AG10803 (cell line): Measurements from ENCODE around the gene STIP1.
"Not testable (repeated sequence)": the region's sequence is repeated elsewhere in the genome, so short reads cannot be mapped to it uniquely, and the experiment has no call there.

ENCODE experiments used
- DNase-seq: peaks from one replicate; pipeline ENCODE4 v3.0.0; 2010; ENCODE audit warnings: low read depth
- H3K4me3 ChIP-seq: 2 replicates; pipeline ENCODE4 v1.5.1; 2011; ENCODE audit warnings: mild to moderate bottlenecking, low read length, control low read depth
- TF ChIP-seq, protein P1 (sequence below): conservative IDR thresholded peaks from 2 replicates; pipeline ENCODE4 v1.5.1; 2011; ENCODE audit warnings: mild to moderate bottlenecking, low read length, control low read depth, inconsistent platforms

The STIP1 gene

DNA sequence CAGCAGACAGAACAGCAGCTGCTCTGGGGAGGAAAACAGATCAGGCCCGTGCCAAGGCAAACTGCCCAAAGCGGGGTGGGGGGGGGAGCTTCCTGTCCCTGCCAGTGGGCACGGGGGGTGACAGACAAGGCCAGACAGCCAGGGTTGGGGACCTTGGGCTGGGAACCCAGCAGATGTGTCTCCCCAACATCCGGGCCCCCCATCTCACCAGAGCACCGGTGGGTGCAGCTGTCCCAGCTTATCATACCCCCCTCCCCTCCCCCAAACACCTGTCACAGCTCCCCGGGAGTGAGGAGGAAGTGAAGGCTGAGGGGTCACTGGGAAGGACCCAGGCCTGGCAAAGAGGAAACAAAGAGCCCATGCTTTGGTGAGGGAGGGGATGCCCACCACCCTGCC, 59.4 kb downstream of the STIP1 start:
- no peak for DNase-seq
- H3K4me3 ChIP-seq: peak overlapping the region; percentile 96
- TF ChIP-seq, protein P1, sequence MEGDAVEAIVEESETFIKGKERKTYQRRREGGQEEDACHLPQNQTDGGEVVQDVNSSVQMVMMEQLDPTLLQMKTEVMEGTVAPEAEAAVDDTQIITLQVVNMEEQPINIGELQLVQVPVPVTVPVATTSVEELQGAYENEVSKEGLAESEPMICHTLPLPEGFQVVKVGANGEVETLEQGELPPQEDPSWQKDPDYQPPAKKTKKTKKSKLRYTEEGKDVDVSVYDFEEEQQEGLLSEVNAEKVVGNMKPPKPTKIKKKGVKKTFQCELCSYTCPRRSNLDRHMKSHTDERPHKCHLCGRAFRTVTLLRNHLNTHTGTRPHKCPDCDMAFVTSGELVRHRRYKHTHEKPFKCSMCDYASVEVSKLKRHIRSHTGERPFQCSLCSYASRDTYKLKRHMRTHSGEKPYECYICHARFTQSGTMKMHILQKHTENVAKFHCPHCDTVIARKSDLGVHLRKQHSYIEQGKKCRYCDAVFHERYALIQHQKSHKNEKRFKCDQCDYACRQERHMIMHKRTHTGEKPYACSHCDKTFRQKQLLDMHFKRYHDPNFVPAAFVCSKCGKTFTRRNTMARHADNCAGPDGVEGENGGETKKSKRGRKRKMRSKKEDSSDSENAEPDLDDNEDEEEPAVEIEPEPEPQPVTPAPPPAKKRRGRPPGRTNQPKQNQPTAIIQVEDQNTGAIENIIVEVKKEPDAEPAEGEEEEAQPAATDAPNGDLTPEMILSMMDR: no peak

DNA sequence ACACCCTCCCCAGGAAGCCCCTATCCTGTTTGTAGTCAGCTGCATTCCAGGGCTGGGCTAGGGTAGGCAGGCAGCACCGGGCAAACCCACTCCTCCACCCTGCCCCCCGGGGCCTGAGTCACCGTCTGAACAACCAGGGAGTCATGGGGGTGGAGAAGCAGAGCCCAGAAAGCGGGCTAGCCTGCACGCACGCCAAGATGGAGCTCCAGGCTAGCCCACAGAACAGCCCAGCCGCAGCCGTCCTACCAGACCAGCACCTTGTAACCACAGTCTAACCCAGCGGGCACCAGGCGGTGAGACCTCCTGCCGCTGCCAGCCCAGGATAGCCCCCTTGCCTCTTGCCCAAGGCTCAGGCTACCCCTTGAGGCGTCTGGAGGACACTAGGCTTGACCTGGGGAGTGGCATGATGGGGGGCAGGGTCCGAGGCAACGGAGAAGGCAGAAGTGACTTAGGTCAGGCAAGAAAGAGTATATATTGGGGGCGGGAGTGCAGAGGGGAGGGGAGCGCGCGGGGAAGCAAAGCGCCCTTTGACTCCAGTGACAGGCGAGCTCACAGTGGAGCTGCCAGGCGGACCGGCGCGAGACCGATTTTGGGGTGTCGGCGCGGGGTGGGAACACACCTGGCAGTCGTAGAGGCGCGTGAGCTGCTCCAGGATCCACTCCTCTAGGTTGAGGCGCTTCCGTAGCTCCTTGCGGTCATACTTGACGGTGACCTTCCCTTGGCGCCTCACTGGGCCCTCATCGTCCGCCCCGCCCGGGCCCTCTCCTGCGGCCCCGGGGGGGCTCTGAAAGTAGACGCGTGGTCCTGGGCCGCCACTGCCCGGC, 60.0 kb downstream of the STIP1 start:
- TF ChIP-seq, protein P1: no peak
- peak overlapping the region; percentile 96 for H3K4me3 ChIP-seq
- DNase-seq: peak; percentile 88

DNA sequence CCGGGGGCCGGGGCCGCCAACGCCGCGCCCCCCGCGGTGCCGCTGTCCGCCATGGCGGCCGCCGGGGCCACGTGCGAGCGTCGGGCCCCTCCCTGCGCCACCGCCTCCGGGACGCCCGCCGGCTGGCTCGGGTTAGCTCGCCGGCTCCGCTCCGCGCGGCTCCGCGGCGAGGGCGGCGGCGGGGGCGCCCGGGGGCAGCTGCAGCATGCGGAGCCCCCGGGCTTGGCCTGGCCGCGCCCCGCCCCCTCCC, 60.6 kb downstream of the STIP1 start:
- DNase-seq: not testable (repeated sequence)
- H3K4me3 ChIP-seq: peak overlapping the region; percentile 96

DNA sequence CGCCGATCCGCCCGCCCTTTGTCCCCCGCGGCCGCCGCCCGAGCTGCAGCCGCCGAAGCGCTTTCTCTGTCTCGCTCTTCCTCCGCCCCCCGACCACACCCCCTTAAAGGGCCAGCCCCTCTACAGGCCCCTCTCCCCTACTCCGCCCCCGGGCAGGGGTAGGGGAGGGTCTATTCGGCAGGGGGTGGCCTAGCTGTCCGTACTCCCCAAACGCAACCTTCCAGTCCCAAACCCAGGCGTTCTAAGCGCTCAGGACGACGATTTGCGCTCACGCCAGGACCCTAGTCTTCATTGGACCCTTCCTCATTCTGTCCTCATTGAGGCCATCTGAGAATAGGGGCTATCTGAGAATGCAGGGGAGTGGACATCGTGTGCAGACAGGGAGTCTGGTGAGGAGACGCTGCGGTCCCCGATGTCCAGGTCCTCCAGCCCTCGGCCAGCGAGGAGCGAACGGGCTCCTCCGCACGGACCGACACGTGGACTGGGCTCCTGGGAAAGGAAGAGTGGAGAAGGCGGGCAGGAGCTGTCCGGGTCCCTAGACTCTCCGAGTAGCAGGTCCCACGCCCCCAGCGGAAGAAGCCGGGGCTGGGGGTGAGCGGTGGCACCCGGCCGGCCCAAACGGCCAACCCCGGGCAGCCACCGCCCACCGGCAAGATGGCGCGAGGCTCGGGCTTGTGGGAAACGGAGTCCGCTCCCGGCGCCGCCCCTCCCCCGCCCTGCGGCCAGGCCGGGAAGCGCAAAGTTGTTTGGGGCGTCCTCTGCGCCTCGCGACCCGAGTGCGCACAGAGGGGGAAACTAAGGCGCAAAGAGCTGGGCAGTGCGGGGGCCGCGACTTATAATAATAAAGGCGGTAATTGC, 61.1 kb downstream of the STIP1 start, which contains the start of gene PPP1R14B:
Gene PPP1R14B (minus strand): TSS at position 73 of the 858 bp plus-strand sequence. CDS start 270 bp downstream, outside the sequence.
- TF ChIP-seq, protein P1: no peak
- DNase-seq: peak; percentile 80
- H3K4me3 ChIP-seq: peak within 1 kb of the TSS; percentile 96

DNA sequence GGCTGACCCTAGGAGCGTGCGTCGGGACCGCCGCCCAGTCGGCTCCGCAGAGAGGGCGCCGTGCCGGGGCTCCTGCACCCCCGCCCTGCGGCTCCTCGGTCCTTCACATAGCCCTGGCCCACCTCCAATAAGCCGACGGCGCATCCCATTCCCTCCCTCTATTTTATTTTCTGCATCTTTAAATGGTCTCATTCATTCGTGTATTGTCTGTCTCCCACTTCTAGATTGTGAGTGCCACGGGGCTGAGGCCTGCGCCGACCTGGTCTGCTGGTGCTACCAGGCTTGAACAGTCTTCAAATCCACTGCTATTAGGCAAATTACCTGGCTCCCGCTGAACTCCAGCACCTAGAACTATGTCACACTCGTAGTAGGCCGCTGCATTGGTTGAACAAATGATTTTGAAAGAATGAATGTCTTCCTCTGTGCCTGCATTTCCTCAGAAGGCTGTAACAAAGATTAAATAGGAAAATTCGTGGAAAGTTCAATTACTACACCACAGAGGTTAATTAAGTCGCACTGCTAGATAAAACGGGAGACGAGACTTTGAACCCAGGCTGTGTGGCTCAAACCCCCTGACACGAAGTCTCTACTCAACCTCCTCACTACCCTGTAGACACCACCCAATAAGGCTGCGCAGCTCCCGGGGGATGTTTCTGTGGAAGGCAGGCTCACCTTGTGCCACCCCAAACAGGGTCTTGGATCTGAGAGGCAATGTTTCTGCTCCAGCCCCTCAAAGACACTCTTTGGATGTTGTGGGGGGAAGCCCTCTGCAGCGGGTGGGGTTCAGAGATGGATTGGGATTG, 62.0 kb downstream of the STIP1 start:
- peak overlapping the region; percentile 89 for H3K4me3 ChIP-seq
- no peak for DNase-seq
- TF ChIP-seq, protein P1: no peak

DNA sequence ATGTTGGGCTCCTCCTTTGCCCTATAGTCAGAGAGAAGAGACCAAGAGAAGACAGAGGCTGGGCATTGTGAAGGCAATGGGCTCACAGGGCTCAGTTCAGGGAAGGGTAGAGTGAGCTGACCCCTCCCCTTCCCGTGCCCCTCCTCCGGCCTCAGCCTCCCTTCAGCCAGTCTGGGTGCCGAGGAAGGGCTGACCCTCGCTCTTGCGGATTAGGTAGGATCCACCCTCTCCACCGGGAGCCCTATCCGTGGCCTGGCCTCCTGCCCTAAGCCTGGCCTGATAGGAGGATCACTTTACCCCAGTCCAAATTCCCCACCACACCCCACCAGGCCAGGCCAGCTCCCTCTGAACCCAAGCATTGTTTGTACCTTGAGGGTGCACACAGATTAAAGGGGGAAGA, 62.6 kb downstream of the STIP1 start:
- H3K4me3 ChIP-seq: no peak overlapping the region
- TF ChIP-seq, protein P1: no peak
- no peak for DNase-seq

DNA sequence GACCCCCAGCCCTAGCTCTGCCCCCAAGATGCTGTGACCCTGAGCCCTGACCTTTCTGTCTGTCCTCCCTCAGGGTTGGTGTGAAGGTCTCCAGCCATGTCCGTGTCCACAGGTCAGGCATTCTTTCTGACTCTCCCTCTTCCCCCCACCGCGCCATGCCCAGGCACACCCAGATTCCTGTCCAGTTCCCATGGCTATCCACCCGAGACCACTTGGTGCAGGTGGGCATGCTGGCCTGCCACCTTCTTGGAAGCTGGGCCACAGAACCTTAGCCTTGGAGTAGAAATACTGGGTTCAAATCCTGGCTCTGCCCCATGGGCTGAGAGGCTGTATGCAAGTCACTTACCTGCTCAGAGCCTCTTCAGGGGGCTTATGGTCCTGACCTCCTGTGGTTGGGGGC, 63.1 kb downstream of the STIP1 start:
- TF ChIP-seq, protein P1: no peak
- no peak overlapping the region for H3K4me3 ChIP-seq
- no peak for DNase-seq
